GM12878 (cell line): ENCODE measurements around the gene S100A2. TPM values are rescaled to one million over a fixed set of nuclear protein-coding genes. Genes with fewer than 3 reads are reported as not detected.

Source experiments
- ATAC-seq: fragments of 200-7000 bp; cut with Tn5 transposase; 3 replicates; pipeline ENCODE4 v1.9.1; 2020; ENCODE audit warnings: mild to moderate bottlenecking, moderate library complexity
- BruUV-seq: library from RNA; stranded (reverse); fragments of 400-500 nt; replicated peaks from 2 replicates; lab custom pipeline; 2021; lab: Mats Ljungman, UMichigan
- CTCF ChIA-PET: fragments of 300-600 bp; sonication (Branson Sonifier 250); formaldehyde crosslinking; extraction: SDS; loops from one replicate; lab custom pipeline; 2021; ENCODE audit warnings: inconsistent platforms; lab: Yijun Ruan, JAX
- POLR2A ChIA-PET: fragments of 350-600 bp; formaldehyde crosslinking; extraction: SDS; loops from one replicate; lab custom pipeline; 2021; ENCODE audit warnings: inconsistent platforms; lab: Charles Lee
- RAD21 ChIA-PET: fragments of 300-600 bp; sonication (Branson Sonifier 250); formaldehyde crosslinking; loops from one replicate; lab custom pipeline; 2023; ENCODE audit warnings: antibody characterized with exemption; ENCODE audit not compliant: unreplicated experiment; lab: Charles Lee
- SMC1A ChIA-PET: fragments of 300-600 bp; sonication (Branson Sonifier 250); formaldehyde crosslinking; loops from one replicate; lab custom pipeline; 2023; ENCODE audit not compliant: unreplicated experiment, uncharacterized antibody; lab: Charles Lee
- DNase-seq: peaks from one replicate; pipeline ENCODE4 v3.0.0-alpha.2; 2011; ENCODE audit warnings: low read depth, low spot score
- FAIRE-seq: peaks from 3 replicates; lab custom pipeline; 2011; peaks lifted over from hg19 to GRCh38; lab: Jason Lieb, UNC
- H2AFZ ChIP-seq: 2 replicates; pipeline ENCODE4 v1.6.0; 2011; ENCODE audit warnings: low read depth, low read length, control low read depth; ENCODE audit not compliant: control insufficient read depth
- H3K27ac ChIP-seq: 2 replicates; pipeline ENCODE4 v1.5.1; 2011; ENCODE audit warnings: control low read depth; ENCODE audit not compliant: control insufficient read depth, insufficient read depth
- H3K27me3 ChIP-seq, 2 experiments: replicated peaks in 1 of 2; 2 replicates each; pipeline versions ENCODE4 v1.6.0 to v1.6.1; 2011; ENCODE audit warnings: low read length in 1 of 2; ENCODE audit not compliant: control insufficient read depth in 2 of 2, insufficient read depth in 2 of 2
- H3K36me3 ChIP-seq, 2 experiments: 2 replicates each; pipeline ENCODE4 v1.5.1; 2011; ENCODE audit warnings: low read length in 1 of 2; ENCODE audit not compliant: control insufficient read depth in 2 of 2, insufficient read depth in 2 of 2
- H3K4me1 ChIP-seq: 2 replicates; pipeline ENCODE4 v1.6.1; 2011; ENCODE audit warnings: mild to moderate bottlenecking, low read length, moderate library complexity, mixed read lengths; ENCODE audit not compliant: control insufficient read depth, insufficient read depth
- H3K4me2 ChIP-seq: 2 replicates; pipeline ENCODE4 v1.6.0; 2011; ENCODE audit warnings: control low read depth; ENCODE audit not compliant: control insufficient read depth, insufficient read depth
- H3K4me3 ChIP-seq: fragments of 200-600 bp; sonication (generic); 2 replicates; pipeline ENCODE4 v1.5.1; 2016
- H3K79me2 ChIP-seq: 2 replicates; pipeline ENCODE4 v1.6.0; 2011; ENCODE audit warnings: low read length; ENCODE audit not compliant: control insufficient read depth, insufficient read depth
- H3K9ac ChIP-seq: 2 replicates; pipeline ENCODE4 v1.8.0; 2011; ENCODE audit warnings: low read length, control low read depth, mixed read lengths; ENCODE audit not compliant: control insufficient read depth, insufficient read depth
- H3K9me3 ChIP-seq: replicated peaks from 3 replicates; pipeline ENCODE4 v1.5.1; 2011; ENCODE audit warnings: mild to moderate bottlenecking, low read length; ENCODE audit not compliant: control insufficient read depth, insufficient read depth
- H4K20me1 ChIP-seq: 2 replicates; pipeline ENCODE4 v1.6.0; 2011; ENCODE audit not compliant: control insufficient read depth, insufficient read depth
- ATF7 ChIP-seq: fragments of 450-650 bp; IDR thresholded peaks from 2 replicates; pipeline ENCODE4 v1.6.1; 2016; ENCODE audit warnings: low read depth, mild to moderate bottlenecking
- IKZF1 ChIP-seq: fragments of 450-650 bp; conservative IDR thresholded peaks from 2 replicates; pipeline ENCODE4 v1.6.1; 2017; ENCODE audit warnings: antibody characterized with exemption, mild to moderate bottlenecking
- JUNB ChIP-seq: IDR thresholded peaks from 2 replicates; pipeline ENCODE4 v1.6.1; 2016; ENCODE audit warnings: antibody characterized with exemption, mild to moderate bottlenecking
- NBN ChIP-seq: fragments of 450-650 bp; IDR thresholded peaks from 2 replicates; pipeline ENCODE4 v1.6.1; 2016
- PRDM15 ChIP-seq: fragments of 450-650 bp; formaldehyde crosslinking; IDR thresholded peaks from 2 replicates; pipeline ENCODE4 v1.4.0; 2020; ENCODE audit warnings: mild to moderate bottlenecking, moderate library complexity
- RELA ChIP-seq: fragments of 450-650 bp; IDR thresholded peaks from 2 replicates; pipeline ENCODE4 v1.8.0; 2014; ENCODE audit warnings: borderline replicate concordance; ENCODE audit not compliant: partially characterized antibody
- RUNX3 ChIP-seq: IDR thresholded peaks from 2 replicates; pipeline ENCODE4 v1.6.1; 2012; ENCODE audit warnings: low read length, inconsistent platforms
- SIN3A ChIP-seq: IDR thresholded peaks from 2 replicates; pipeline ENCODE4 v1.6.1; 2012; ENCODE audit warnings: low read depth, low read length, improper control_type of control experiment
- YY1 ChIP-seq: IDR thresholded peaks from 2 replicates; pipeline ENCODE4 v1.6.1; 2011; ENCODE audit warnings: low read depth, mild to moderate bottlenecking, low read length
- WGBS: methylation state at CpG from one replicate; pipeline ENCODE4 v1.1.6; 2016; ENCODE audit warnings: low lambda C conversion rate; ENCODE audit not compliant: insufficient replicate concordance, insufficient coverage; ENCODE audit errors: missing lambda C conversion rate; 5-methylcytosine and 5-hydroxymethylcytosine counted together
- in situ Hi-C: fragments of 300-500 bp; cut with MboI; formaldehyde crosslinking; loops from 9 replicates; pipeline ENCODE4 v1.14.3; 2018; ENCODE audit warnings: mixed read lengths
- intact Hi-C: fragments of 100-400 bp; cut with micrococcal nuclease; formaldehyde crosslinking; loops from one replicate; pipeline ENCODE4 v1.14.2; 2022; ENCODE audit not compliant: unreplicated experiment
- polyA plus RNA-seq, 11 experiments: library from polyadenylated mRNA; depleted of rRNA in 4 of 11; unstranded in 6 of 11; stranded (reverse) in 5 of 11; fragments of >200 nt; fragmentation: Nextera tagmentation in 4 of 11; fragmentation: Illumina TruSeq in 1 of 11; extraction: Ambion mirVana in 4 of 11; extraction: Trizol in 1 of 11; gene quantifications; 1 replicate in 1 of 11; 2 replicates in 10 of 11; pipeline versions ENCODE4 v1.2.1 to v1.2.3, GENCODE V29; 2011 to 2016; ENCODE audit warnings: inconsistent platforms in 2 of 11, missing spikeins in 2 of 11, low read depth in 1 of 11
- total RNA-seq, 4 experiments: library from RNA; depleted of rRNA in 3 of 4; stranded (reverse); fragments of >200 nt in 3 of 4; fragmentation: Illumina TruSeq in 1 of 4; extraction: Trizol in 1 of 4; gene quantifications; 2 replicates each; pipeline versions ENCODE4 v1.2.1 to v1.2.3, GENCODE V29; 2013 to 2021
- TF ChIP-seq, protein P1 (sequence below): fragments of 450-650 bp; IDR thresholded peaks from 2 replicates; pipeline ENCODE4 v1.6.1; 2017; ENCODE audit warnings: mild to moderate bottlenecking, moderate library complexity

Gene S100A2
- total and polyA plus RNA-seq, 10 of the 15 experiments (the other 5 are each of a cell fraction or from before 2014, with no cell fraction given), result 0.11 to 1.5 (median 0.59) TPM; not detected in 2

- no peak overlapping the region for H2AFZ ChIP-seq
- ATAC-seq (no peak), FAIRE-seq (no peak), DNase-seq (no peak)
- BruUV-seq, result no TSS peak
- in situ Hi-C loops, result no loop called here
- no peaks in the 10 kb centered on the region for H3K9me3 ChIP-seq
- ChIA-PET CTCF (interaction anchor here (1.1 to 7.8 kb wide), 9 partner anchors 8 to 120 kb away, joined by 3 to 106 read pairs (median 11); partner anchors contain the start of genes S100A1 and S100A13), RAD21 (interaction anchor here (0.6 to 6.2 kb wide), 6 partner anchors 11 to 105 kb away, joined by 3 to 60 read pairs (median 6); partner anchors contain the start of gene S100A13), SMC1A (interaction anchor here (0.8 to 5.0 kb wide), 11 partner anchors 11 to 95 kb away, joined by 3 to 36 read pairs (median 4); partner anchors contain the start of genes CHTOP, S100A1 and S100A13), POLR2A (interaction anchor here (1.4 kb wide), 1 partner anchor 9 kb away, joined by 4 read pairs; no protein-coding TSS in a partner anchor)
- H3K4me1 ChIP-seq, result peaks cover 14% of the 10 kb centered on the region
- H3K79me2 ChIP-seq, result no peaks in the 10 kb centered on the region
- H3K9ac ChIP-seq, result no peak overlapping the region
- WGBS, result 45% methylated on average over 2 of the region's 2 CpGs
- no peaks in the 10 kb centered on the region for H3K27me3 ChIP-seq
- no peak overlapping the region for H3K4me3 ChIP-seq
- intact Hi-C loops, result no loop called here
- TF ChIP-seq RELA (no peak), ATF7 (no peak), RUNX3 (no peak), PRDM15 (no peak), SIN3A (no peak), JUNB (no peak), NBN (no peak), IKZF1 (no peak), YY1 (no peak)
- TF ChIP-seq, protein P1, sequence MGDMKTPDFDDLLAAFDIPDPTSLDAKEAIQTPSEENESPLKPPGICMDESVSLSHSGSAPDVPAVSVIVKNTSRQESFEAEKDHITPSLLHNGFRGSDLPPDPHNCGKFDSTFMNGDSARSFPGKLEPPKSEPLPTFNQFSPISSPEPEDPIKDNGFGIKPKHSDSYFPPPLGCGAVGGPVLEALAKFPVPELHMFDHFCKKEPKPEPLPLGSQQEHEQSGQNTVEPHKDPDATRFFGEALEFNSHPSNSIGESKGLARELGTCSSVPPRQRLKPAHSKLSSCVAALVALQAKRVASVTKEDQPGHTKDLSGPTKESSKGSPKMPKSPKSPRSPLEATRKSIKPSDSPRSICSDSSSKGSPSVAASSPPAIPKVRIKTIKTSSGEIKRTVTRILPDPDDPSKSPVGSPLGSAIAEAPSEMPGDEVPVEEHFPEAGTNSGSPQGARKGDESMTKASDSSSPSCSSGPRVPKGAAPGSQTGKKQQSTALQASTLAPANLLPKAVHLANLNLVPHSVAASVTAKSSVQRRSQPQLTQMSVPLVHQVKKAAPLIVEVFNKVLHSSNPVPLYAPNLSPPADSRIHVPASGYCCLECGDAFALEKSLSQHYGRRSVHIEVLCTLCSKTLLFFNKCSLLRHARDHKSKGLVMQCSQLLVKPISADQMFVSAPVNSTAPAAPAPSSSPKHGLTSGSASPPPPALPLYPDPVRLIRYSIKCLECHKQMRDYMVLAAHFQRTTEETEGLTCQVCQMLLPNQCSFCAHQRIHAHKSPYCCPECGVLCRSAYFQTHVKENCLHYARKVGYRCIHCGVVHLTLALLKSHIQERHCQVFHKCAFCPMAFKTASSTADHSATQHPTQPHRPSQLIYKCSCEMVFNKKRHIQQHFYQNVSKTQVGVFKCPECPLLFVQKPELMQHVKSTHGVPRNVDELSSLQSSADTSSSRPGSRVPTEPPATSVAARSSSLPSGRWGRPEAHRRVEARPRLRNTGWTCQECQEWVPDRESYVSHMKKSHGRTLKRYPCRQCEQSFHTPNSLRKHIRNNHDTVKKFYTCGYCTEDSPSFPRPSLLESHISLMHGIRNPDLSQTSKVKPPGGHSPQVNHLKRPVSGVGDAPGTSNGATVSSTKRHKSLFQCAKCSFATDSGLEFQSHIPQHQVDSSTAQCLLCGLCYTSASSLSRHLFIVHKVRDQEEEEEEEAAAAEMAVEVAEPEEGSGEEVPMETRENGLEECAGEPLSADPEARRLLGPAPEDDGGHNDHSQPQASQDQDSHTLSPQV, result no peak
- no peaks in the 10 kb centered on the region for H3K36me3 ChIP-seq
- H3K27ac ChIP-seq, result no peak overlapping the region
- H4K20me1 ChIP-seq, result no peaks in the 10 kb centered on the region
- H3K4me2 ChIP-seq, result no peak overlapping the region
Observed at GRCh38 chr1:153615406-153615805, 49.8 kb upstream of the S100A2 start.
